Endothelial cell of hepatic sinusoid (primary cell): ENCODE results near the gene TSPAN12.

Source experiments
- in situ Hi-C: cut with HindIII; loops from 2 replicates; pipeline ENCODE4 v1.10.0; 2017; ENCODE audit warnings: low sequenced_read_pairs

TSPAN12 gene

GRCh38 chr7:120843109-120843508 lies 14.8 kb downstream of the TSPAN12 start:
- in situ Hi-C loops, result no loop called here

GRCh38 chr7:120842121-120842621 lies 15.8 kb downstream of the TSPAN12 start:
- in situ Hi-C loops, result no loop called here

- in situ Hi-C loops, result no loop called here
These were observed 16.3 kb downstream of the TSPAN12 start for GRCh38 chr7:120841608-120842007.

- in situ Hi-C loops, result no loop called here
These were observed 19.7 kb downstream of the TSPAN12 start for GRCh38 chr7:120838281-120838682.

GRCh38 chr7:120837599-120837998 lies 20.3 kb downstream of the TSPAN12 start:
- in situ Hi-C loops, result no loop called here

- in situ Hi-C loops, result no loop called here
These were observed 21.3 kb downstream of the TSPAN12 start for GRCh38 chr7:120836556-120837115.

- in situ Hi-C loops, result no loop called here
These were observed 23.2 kb downstream of the TSPAN12 start for GRCh38 chr7:120834726-120835125.

- in situ Hi-C loops, result no loop called here
These were observed 24.4 kb downstream of the TSPAN12 start for GRCh38 chr7:120833546-120833945.

- in situ Hi-C loops, result no loop called here
These were observed 25.1 kb downstream of the TSPAN12 start for GRCh38 chr7:120832803-120833202.

- in situ Hi-C loops, result no loop called here
These were observed 26.7 kb downstream of the TSPAN12 start for GRCh38 chr7:120831260-120831659.

- in situ Hi-C loops, result no loop called here
These were observed 28.5 kb downstream of the TSPAN12 start for GRCh38 chr7:120829487-120829886.

- in situ Hi-C loops, result no loop called here
These were observed 29.4 kb downstream of the TSPAN12 start for GRCh38 chr7:120828528-120828927.

GRCh38 chr7:120827371-120828118 lies 30.4 kb downstream of the TSPAN12 start:
- in situ Hi-C loops, result no loop called here

GRCh38 chr7:120825576-120825975 lies 32.4 kb downstream of the TSPAN12 start:
- in situ Hi-C loops, result no loop called here

- in situ Hi-C loops, result no loop called here
These were observed 32.8 kb downstream of the TSPAN12 start for GRCh38 chr7:120825152-120825551.

GRCh38 chr7:120819861-120820260 lies 38.1 kb downstream of the TSPAN12 start:
- in situ Hi-C loops, result no loop called here

GRCh38 chr7:120817851-120818250 lies 40.1 kb downstream of the TSPAN12 start:
- in situ Hi-C loops, result no loop called here

GRCh38 chr7:120814253-120814939 lies 43.5 kb downstream of the TSPAN12 start:
- in situ Hi-C loops, result no loop called here

- in situ Hi-C loops, result no loop called here
These were observed 44.2 kb downstream of the TSPAN12 start for GRCh38 chr7:120813546-120814252.

GRCh38 chr7:120813089-120813488 lies 44.9 kb downstream of the TSPAN12 start:
- in situ Hi-C loops, result no loop called here

GRCh38 chr7:120809260-120809659 lies 48.7 kb downstream of the TSPAN12 start:
- in situ Hi-C loops, result no loop called here
